Measurements from ENCODE around the gene ZBTB44.
"Not testable (repeated sequence)": the region's sequence is repeated elsewhere in the genome, so short reads cannot be mapped to it uniquely, and the experiment has no call there.

ZBTB44 gene

GRCh38 chr11:130212431-130212961, 102.2 kb downstream of the ZBTB44 start:
- no peak for DNase-seq

GRCh38 chr11:130211781-130212401, 102.8 kb downstream of the ZBTB44 start:
- no peak for DNase-seq

GRCh38 chr11:130211144-130211543, 103.6 kb downstream of the ZBTB44 start:
- no peak for DNase-seq

- no peak for DNase-seq
Observed at GRCh38 chr11:130209954-130210854, 104.5 kb downstream of the ZBTB44 start.

GRCh38 chr11:130209128-130209932, 105.4 kb downstream of the ZBTB44 start:
- no peak for DNase-seq

GRCh38 chr11:130208241-130209127, 106.2 kb downstream of the ZBTB44 start:
- no peak for DNase-seq

GRCh38 chr11:130206141-130206540, 108.6 kb downstream of the ZBTB44 start:
- no peak for DNase-seq

- DNase-seq: no peak
Observed at GRCh38 chr11:130204703-130205095, 110.0 kb downstream of the ZBTB44 start.

- DNase-seq: no peak
Observed at GRCh38 chr11:130203766-130204702, 110.7 kb downstream of the ZBTB44 start.

- DNase-seq: no peak
Observed at GRCh38 chr11:130202818-130203689, 111.7 kb downstream of the ZBTB44 start.

- no peak for DNase-seq
Observed at GRCh38 chr11:130202009-130202817, 112.5 kb downstream of the ZBTB44 start.

- no peak for DNase-seq
Observed at GRCh38 chr11:130201026-130201425, 113.7 kb downstream of the ZBTB44 start.

GRCh38 chr11:130199792-130200191, 114.9 kb downstream of the ZBTB44 start:
- no peak for DNase-seq

GRCh38 chr11:130198964-130199363, 115.8 kb downstream of the ZBTB44 start:
- DNase-seq: no peak

GRCh38 chr11:130198292-130198691, 116.4 kb downstream of the ZBTB44 start:
- no peak for DNase-seq

- no peak for DNase-seq
Observed at GRCh38 chr11:130197386-130198035, 117.2 kb downstream of the ZBTB44 start.

GRCh38 chr11:130194241-130195023, 120.3 kb downstream of the ZBTB44 start:
- no peak for DNase-seq

- DNase-seq: not testable (repeated sequence)
Observed at GRCh38 chr11:130193551-130193950, 121.2 kb downstream of the ZBTB44 start.

All from COR-L47 (cell line).